Measurements from ENCODE around the gene RNF182.

The RNF182 gene

GRCh38 chr6:13941902-13942301 lies 17.1 kb downstream of the RNF182 start:
- TF ChIP-seq CTCF (IDR thresholded peaks at IDR 0.05; ENCODE audit: extremely low read depth, missing control alignments) = no peak
- no peak for DNase-seq (ENCODE audit: low spot score)

- DNase-seq (ENCODE audit: low spot score) = no peak
- no peak for TF ChIP-seq CTCF (IDR thresholded peaks at IDR 0.05; ENCODE audit: extremely low read depth, missing control alignments)
Measured at GRCh38 chr6:13943943-13944342, 19.2 kb downstream of the RNF182 start.

GRCh38 chr6:13946506-13946905 lies 21.8 kb downstream of the RNF182 start:
- no peak for DNase-seq (ENCODE audit: low spot score)
- no peak for TF ChIP-seq CTCF (IDR thresholded peaks at IDR 0.05; ENCODE audit: extremely low read depth, missing control alignments)

- no peak for TF ChIP-seq CTCF (IDR thresholded peaks at IDR 0.05; ENCODE audit: extremely low read depth, missing control alignments)
- no peak for DNase-seq (ENCODE audit: low spot score)
Measured at GRCh38 chr6:13947611-13948178, 22.9 kb downstream of the RNF182 start.

- no peak for TF ChIP-seq CTCF (IDR thresholded peaks at IDR 0.05; ENCODE audit: extremely low read depth, missing control alignments)
- DNase-seq (ENCODE audit: low spot score) = no peak
Measured at GRCh38 chr6:13952101-13952500, 27.3 kb downstream of the RNF182 start.

- no peak for TF ChIP-seq CTCF (IDR thresholded peaks at IDR 0.05; ENCODE audit: extremely low read depth, missing control alignments)
- no peak for DNase-seq (ENCODE audit: low spot score)
Measured at GRCh38 chr6:13953061-13953705, 28.4 kb downstream of the RNF182 start.

- DNase-seq (ENCODE audit: low spot score) = no peak
- TF ChIP-seq CTCF (IDR thresholded peaks at IDR 0.05; ENCODE audit: extremely low read depth, missing control alignments) = no peak
Measured at GRCh38 chr6:13965582-13966127, 40.9 kb downstream of the RNF182 start.
